G401 (cell line): ENCODE results near the gene SLC35F3. TPM values are rescaled to one million over a fixed set of nuclear protein-coding genes. Genes with fewer than 3 reads are reported as not detected.
A peak's percentile ranks its signal among the peaks of the same experiment; 100 is the strongest.
"Not testable (repeated sequence)": the region's sequence is repeated elsewhere in the genome, so short reads cannot be mapped to it uniquely, and the experiment has no call there.

Experiments
- DNase-seq: peaks from one replicate; pipeline ENCODE4 v3.0.0-alpha.2; 2015; ENCODE audit warnings: low spot score
- in situ Hi-C: cut with HindIII; loops from 2 replicates; pipeline ENCODE4 v1.10.0; 2016; ENCODE audit warnings: low sequenced_read_pairs, mixed read lengths
- total RNA-seq: library from RNA; depleted of rRNA; stranded (reverse); fragments of >200 nt; shearing (Covaris generic); gene quantifications from 2 replicates; pipeline ENCODE4 v1.2.3, GENCODE V29; 2014

The SLC35F3 gene
- total RNA-seq, 1 experiment from 2014 or later = not detected

- peak; percentile 41 for DNase-seq
- in situ Hi-C loops = no loop called here
Measured at GRCh38 chr1:234206651-234207284, 302.3 kb downstream of the SLC35F3 start.

GRCh38 chr1:234208351-234208750, 303.9 kb downstream of the SLC35F3 start:
- no peak for DNase-seq
- in situ Hi-C loops = no loop called here

- no peak for DNase-seq
- in situ Hi-C loops = no loop called here
Measured at GRCh38 chr1:234208791-234209190, 304.3 kb downstream of the SLC35F3 start.

GRCh38 chr1:234210429-234210828, 306.0 kb downstream of the SLC35F3 start:
- in situ Hi-C loops, DNase-seq: not testable (repeated sequence)

- DNase-seq, in situ Hi-C loops: not testable (repeated sequence)
Measured at GRCh38 chr1:234211855-234212254, 307.4 kb downstream of the SLC35F3 start.

DNA sequence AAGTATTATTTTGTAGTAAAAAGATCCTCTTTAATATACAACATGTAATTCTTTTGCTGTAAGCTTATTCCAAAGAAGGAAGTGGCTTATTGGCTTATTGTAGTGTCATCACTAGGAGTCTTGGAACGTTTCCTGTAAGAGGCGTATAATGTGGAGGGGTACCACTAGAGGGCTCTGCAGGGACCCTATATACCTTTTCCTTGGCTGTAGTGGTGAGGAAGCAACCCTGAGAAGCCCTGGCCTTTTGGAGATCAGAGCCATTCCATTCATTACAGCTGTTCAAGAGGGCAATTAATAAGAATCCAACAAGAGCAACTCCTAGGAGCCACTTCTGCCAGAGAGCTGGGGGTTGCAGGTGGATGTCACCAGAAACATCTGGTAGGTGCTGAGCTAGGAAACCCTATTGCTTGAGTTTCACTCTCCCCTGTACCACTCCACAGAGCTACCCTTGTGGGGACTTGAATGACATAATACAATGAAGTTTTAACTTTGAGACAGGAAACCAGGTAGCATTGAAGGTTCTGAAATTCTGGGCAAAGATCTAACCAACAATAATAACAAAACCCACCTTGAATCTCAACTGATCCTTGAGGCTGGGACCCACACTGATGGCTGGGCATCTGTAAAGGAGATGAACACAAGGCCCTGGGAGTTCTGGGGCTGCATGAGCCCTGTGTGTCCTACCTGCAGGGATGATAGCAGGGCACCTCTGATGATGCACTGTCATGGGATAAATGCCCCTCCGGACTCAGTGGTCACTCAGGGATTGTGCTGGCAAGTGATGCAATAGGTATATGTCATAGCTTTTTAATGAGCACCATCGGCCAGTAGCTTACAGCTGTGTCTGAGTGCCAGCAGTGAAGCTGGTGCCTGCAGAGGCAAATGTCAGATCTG, 308.5 kb downstream of the SLC35F3 start:
- in situ Hi-C loops = no loop called here
- DNase-seq = peak; percentile 86

- in situ Hi-C loops = no loop called here
- no peak for DNase-seq
Measured at GRCh38 chr1:234213658-234214128, 309.2 kb downstream of the SLC35F3 start.

GRCh38 chr1:234214129-234214910, 309.8 kb downstream of the SLC35F3 start:
- peak; percentile 82 for DNase-seq
- in situ Hi-C loops = no loop called here

DNA sequence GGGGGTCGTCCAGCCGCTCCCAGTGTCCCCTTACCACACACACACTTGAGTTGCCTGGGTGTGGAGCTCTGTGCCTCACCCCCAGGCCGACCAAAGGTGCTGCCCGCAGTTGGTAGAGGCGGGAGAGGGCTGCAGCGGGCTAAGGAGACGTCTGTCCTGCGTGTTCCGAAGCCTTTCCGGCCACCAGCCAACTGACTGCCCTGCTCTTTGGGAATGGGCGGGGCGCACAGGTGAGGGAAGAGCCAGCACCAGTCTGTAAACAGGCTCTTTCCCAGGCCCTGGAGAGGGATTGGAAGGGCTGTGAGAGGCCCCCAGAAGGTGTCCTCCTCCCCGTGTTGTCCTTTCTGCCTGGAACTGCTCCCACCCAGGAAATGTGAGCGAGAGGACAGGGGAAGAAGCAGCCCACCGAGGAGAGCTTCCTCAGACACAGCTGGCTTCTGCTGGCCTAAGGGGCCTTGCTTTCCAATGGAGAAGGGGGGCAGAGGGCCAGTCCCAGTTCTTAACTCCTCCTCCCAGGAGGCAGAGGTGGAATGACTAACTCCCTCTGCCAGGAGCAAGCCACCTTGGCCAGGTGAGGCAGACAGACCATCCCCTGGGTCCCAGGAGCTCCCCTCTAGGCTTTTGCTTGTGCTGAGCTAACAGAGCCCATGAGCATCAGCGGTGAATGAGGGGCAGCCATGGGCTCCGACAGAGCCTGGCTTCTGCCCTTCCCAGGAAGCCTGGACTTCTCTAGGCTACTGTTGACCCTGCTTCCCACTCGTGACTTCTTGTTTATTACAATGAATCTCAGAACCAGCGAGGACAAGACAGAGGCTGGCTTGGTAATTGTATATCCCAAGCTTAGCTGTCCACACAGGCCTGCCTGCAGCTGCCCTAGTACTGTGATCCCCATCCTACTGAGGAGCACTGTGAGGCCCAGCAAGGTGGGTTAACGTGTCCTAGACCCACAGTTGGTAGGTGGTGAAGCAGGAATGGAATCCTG, 310.7 kb downstream of the SLC35F3 start:
- in situ Hi-C loops = no loop called here
- DNase-seq = peak; percentile 92

- DNase-seq = peak; percentile 35
- in situ Hi-C loops = no loop called here
Measured at GRCh38 chr1:234216116-234216703, 311.7 kb downstream of the SLC35F3 start.

DNA sequence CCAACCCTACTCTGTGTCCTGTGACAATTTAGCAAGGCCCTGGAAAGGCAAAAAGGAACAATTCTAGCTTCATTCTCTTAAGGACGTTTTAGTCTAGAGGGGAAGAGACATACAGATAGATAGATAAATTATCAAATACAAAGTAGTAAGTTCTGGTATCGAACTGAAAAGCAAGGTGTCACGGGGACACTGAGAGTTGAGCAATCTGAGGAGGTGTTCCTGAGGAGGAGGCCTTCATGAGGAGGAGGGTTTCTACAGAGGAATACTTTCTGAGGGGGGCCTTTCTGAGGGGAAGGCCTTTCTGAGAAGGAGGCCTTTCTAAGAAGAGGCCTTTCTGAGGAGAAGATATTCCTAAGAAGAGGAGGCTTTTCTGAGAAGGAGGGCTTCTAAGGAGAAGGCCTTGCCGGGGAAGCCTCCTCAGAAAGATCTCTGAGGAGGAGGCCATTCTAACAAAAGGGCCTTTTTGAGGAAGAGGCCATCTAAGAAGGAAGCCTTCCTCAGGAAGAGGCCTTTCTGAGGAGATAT, 312.9 kb downstream of the SLC35F3 start:
- in situ Hi-C loops = no loop called here
- no peak for DNase-seq

DNA sequence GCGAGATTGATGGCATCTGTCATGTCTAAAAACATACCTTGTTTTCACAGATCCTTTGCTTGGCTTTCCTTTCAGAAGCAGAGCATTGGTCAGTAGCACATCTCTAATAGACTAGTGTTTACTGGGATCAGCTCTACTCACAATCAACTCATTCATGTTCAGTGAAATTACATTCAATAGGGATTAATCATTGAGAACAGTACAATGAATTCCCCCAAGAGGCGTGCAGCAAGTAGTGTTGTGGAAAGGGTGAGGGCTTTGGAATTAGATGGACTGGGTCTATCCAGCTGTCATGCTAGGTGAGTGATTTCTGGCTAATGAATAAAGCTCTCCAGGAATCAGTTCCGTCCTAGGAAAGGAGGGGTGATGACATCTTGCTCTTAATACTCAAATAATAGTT, 313.6 kb downstream of the SLC35F3 start:
- in situ Hi-C loops = no loop called here
- no peak for DNase-seq

DNA sequence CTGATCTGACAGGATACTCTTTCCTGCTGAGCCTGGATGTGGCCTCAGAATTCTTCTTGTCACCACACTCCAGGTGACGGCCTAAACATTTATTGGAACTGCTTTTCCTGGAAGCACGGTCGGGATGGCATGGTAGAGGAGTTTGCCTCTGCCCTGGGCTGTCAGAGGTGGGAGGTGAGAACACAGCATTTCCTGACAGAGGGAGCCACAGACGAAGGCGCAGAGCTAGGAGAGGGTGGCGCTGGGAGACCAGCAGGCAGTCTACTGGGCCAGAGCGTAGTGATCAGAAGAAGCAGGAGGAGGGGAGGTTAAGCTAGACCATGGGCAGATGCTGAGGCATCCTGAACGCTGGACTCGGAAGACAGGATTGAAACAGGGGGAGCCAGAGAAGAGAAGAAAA, 315.2 kb downstream of the SLC35F3 start:
- in situ Hi-C loops = no loop called here
- no peak for DNase-seq

DNA sequence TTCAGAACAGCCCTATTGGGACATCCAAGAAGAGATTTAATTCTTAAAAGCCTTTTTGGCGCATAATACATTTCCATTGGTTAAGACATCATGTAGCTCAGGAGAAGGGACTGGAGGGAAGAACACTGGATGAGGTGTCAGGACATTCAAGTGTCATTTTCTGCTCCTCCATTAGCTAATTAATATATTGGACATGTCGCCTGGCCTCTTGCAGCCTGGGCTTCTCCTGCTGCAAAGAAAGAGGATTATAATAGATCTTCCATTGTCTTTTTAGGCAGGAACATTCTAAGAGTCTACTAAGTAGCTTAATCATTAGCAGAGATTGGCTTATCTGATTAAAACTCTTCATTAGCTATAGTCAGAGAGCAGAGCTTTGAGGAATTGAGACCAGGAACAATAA, 317.1 kb downstream of the SLC35F3 start:
- in situ Hi-C loops = no loop called here
- DNase-seq = no peak

GRCh38 chr1:234222561-234223280, 318.2 kb downstream of the SLC35F3 start:
- DNase-seq = no peak
- in situ Hi-C loops = no loop called here

DNA sequence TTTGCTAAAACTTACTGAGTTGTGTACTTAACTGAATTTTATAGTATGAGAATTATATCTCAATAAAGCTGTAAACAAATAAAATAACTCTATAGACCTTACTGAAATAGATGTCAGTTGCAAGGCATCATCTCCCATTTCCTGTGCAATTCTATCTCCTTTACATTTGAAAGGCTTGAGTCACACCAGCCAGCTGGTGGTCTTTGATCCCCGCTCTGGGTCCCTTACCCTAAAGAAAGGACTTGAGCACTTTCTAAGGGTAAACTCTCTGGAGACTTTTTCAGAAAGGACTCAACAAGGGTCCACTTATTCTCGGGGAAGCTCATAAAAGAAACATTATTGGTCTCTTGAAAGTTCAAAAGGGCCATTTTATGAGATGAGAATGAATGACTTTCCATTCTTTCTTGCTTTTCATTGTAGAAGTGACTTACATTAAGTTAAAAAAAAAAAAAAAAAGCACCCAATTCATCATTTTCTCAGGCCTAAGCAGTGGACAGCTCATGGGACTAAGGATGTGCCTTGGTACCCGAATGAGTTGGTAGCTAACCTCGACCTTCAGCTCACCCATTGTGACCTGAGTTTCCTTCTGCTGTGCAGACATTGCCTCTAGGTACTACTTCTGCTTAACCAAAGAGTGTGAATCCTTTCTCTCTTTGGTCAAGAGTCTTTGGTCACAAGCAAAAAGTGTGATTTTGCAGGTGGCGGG, 321.8 kb downstream of the SLC35F3 start:
- in situ Hi-C loops = no loop called here
- no peak for DNase-seq

GRCh38 chr1:234226819-234227165, 322.3 kb downstream of the SLC35F3 start:
- in situ Hi-C loops = no loop called here
- DNase-seq = no peak
